ELF-1 (cell line): Measurements from ENCODE around the gene GH2.
"Not testable (repeated sequence)": the region's sequence is repeated elsewhere in the genome, so short reads cannot be mapped to it uniquely, and the experiment has no call there.

Experiments used
- DNase-seq: peaks from one replicate; pipeline ENCODE4 v3.0.0-alpha.2; 2016; ENCODE audit warnings: low read depth, low spot score

Gene GH2

DNA sequence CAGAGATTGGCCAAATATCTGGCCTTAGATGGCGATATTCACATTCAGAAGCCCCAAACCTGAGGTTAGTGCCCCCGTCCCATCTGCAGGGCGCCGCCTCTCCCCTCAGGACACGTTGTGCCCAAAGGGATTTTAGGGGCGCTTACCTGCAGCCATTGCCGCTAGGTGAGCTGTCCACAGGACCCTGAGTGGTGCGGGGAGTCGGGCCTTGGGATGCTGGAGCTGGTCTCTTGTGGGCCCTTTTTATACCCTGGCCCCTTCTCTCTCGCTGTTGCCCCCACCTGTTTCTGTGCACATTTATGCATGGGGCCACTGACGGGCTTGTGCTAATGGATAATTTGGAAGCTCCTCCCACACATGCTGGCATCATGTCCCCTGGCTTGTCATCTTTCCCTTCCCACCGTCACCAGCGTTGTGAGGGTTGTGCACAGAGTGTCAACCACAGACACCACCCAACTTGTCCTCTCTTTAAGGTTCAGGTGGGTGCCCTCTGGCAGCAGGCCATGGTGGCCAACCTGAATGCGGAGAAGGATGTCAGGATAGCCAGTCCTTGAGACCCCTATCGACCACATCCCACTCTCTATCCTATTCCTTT is 29.4 kb upstream of the GH2 start, which contains the start of gene CSHL1:
TSS of gene CSHL1 (minus strand) at position 218 of the 595 bp plus-strand sequence. CDS start at position 156, 62 bp downstream.
- DNase-seq = no peak

DNA sequence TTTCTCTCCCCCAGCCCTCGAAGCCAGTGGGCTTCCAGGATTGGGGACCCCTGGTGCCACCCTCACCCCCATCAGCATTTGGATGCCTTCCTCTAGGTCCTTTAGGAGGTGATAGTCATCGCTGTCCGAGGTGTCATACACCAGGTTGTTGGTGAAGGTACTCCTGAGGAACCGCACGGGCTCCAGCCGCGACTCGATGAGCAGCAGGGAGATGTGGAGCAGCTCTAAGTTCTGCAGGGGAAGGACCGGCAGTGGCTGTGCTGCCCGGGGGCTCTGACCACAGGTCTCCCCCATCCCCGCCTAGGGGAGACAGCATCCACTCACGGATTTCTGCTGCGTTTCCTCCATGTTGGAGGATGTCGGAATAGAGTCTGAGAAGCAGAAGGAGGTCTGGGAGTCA is 28.4 kb upstream of the GH2 start:
- DNase-seq = no peak

DNA sequence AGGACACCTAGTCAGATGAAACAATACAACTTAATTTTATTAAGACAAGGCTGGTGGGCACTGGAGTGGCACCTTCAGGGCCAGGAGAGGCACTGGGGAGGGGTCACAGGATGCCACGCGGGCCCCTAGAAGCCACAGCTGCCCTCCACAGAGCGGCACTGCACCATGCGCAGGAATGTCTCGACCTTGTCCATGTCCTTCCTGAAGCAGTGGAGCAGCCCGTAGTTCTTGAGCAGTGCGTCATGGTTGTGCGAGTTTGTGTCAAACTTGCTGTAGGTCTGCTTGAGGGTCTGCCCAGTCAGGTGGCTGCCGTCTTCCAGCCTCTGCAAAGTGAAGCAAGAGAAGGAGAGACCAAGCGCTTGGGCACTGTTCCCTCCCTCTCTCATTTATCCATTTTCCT is 27.8 kb upstream of the GH2 start:
- DNase-seq = not testable (repeated sequence)

DNA sequence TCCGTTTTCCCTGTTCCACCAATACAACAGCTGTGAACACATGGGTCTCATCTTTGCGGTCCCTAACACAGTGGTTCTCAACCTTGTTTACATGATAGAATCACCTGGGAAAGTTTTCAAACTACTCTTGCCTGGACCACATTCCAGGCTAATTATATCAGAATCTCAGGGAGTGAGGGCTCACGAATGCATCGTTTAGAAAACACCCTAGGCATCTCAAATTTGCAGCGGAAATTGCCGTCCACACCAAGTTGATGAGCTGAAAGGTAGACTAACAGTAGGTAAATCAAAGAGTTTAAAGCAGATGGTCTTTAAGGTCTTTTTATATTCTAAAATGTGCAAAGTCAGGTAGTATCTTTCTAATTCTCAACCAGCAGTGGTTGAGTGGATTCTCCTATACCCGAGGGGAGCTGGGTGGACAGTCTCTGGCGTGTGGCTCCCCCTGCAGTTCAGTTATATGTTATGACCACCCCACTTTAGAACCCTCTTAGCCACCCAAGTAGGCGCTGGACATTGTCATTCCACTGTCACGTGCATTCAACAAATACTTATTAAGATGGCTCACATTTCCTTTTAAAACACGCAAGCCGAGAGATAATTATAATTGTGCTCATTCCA is 25.5 kb upstream of the GH2 start:
- DNase-seq = peak; percentile 37

DNA sequence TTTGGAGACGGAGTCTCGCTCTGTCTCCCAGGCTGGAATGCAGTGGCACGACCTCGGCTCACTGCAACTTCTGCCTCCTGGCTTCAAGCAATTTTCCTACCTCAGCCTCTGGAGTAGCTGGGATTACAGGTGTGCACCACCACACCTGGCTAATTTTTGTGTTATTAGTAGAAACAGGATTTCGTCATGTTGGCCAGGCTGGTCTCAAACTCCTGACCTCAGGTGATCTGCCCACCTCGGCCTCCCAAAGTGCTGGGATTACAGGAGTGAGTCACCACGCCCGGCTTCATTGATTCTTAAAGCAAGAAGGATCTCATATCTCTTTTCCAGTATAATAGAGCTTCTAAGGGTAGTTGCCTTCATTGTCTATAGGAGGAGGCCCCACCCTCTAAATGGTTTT is 23.1 kb upstream of the GH2 start:
- DNase-seq = not testable (repeated sequence)

DNA sequence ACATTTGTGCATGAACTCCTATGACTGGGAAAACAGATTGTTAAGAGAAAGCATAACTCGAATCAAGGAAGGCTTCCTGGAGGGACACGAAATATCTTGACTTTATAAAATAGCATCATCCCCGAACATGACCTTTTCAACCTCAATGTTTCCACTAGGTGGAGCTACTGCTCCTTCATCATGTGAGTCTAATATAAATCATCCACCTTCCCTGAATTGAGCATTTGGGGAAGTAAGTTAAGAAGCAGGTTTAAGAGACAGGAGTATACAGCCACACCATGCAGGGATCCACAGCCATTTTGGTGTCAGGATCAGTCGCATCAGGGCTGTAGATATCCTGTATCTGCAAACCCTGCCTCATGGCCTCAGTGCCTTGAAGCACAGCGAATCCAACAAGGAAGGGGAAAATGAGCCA is 22.1 kb upstream of the GH2 start:
- not testable (repeated sequence) for DNase-seq

DNA sequence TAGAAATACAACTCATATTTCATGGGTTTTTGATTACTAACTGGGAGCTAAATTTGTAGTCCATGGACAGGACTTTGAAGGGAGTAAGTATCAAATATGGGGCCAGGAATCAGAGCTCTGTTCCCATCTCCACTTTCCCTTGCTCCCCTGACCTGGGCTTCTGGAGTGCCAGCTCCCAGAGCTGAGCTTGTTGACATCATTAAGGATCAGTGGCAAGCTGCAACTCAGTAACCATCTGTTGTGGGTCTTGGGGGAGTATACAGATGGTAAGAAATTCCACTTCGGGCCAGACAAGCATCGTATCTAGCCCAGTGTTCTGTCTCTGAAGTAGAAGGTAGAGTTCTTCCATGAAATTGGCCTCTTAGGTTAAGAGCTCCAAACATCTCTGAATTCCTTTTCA is 20.2 kb upstream of the GH2 start:
- DNase-seq = not testable (repeated sequence)

DNA sequence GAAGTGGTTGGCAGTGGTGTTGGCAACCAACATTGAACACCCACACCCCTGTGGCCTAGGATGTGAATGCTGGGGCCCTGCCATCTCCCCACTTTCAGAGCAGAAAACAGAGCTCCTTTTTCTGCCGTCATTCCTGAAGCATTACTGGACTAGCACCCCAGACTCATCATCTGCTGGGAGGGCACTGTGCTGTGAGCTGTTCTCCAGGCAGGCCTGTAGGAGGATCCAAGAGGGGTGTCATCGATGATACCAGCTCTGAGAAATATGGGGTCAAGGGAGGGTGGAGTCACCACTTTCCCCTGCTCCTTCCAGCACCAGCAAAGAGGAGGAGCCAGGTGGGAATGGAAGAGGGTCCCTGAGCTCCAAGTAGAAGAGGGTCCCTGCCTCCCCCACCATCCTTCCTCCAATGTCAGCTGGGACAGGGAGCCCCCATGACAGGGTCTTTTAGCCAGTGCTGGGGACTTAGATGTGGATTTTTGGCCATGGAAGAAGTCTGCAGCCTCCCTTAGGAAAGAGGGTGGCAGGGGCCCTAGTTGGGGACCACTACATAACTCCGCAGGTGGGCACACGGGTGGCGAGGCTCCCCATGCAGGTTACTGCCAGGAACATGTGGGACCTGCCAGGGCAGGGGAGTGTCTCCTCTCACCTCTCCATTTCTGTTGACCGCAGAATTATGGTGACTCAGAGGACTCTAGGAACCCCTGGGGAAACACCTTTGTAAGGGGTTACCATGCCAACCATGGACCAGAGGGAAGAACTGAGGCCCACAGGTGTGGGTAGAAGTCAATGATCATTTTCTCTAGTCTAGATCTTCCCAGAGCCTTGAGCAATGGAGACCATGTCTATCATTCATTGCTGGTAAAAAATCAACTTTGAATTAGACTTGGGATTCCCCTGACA is 17.4 kb upstream of the GH2 start:
- DNase-seq = not testable (repeated sequence)

DNA sequence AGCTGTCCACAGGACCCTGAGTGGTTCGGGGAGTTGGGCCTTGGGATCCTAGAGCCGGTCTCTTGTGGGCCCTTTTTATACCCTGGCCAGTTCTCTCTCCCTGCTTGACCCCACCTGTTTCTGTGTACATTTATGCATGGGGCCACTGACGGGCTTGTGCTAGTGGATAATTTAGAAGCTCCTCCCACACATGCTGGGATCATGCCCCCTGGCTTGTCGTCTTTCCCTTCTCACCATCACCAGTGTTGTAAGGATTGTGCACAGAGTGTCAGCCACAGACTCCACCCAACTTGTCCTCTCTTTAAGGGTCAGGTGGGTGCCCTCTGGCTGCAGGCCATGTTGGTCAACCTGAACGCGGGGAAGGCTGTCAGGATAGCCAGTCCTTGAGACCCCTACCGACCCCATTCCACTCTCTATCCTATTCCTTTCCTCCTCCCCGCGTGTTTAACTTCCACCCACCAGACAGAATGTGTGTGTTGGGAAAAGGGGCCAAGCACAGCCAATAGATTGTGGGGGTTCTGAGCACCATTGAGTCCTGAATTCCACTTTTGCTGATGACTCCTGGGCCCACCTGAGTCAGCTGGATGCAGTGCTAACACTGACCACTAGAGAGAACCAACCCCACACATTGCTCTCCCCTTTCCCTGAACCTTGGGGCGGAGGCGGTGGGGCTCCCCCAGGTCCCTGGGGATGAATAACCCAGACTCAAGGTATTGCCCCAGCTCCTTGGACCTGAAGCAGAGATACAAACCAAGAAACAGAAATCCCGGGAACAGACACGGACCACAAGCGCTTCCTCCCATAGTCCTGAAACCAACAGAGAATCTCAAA is 15.0 kb upstream of the GH2 start, which contains the start of gene CSH1:
TSS of gene CSH1 (minus strand) at position 51 of the 831 bp plus-strand sequence. CDS start 63 bp downstream, outside the sequence.
- DNase-seq = not testable (repeated sequence)

DNA sequence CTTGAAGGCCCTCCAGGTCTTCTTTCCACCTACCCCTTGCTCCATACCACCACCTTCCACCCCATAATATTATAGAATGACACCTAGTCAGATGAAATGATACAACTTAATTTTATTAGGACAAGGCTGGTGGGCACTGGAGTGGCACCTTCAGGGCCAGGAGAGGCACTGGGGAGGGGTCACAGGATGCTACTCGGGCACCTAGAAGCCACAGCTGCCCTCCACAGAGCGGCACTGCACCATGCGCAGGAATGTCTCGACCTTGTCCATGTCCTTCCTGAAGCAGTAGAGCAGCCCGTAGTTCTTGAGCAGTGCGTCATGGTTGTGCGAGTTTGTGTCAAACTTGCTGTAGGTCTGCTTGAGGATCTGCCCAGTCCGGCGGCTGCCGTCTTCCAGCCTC is 13.1 kb upstream of the GH2 start:
- not testable (repeated sequence) for DNase-seq

DNA sequence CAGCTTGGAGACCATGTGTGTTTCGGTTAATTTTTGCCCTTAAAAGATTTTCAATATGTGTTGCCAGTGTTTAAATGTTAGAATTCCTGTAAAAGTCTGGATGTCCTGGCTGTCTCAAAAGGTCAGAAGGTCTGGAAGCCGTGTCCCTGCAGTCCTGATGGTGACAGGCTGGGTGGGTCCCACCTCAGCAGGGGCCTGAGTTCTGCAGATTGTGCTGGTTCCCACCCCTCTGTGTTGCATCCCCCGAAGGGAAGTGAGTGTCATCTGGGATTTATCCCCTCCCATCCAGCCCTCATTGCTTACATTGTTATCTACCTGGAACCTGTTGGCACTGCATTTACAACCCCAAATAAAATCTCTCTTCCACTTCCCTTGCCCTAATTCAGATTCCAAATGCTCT is 12.3 kb upstream of the GH2 start:
- DNase-seq = not testable (repeated sequence)

DNA sequence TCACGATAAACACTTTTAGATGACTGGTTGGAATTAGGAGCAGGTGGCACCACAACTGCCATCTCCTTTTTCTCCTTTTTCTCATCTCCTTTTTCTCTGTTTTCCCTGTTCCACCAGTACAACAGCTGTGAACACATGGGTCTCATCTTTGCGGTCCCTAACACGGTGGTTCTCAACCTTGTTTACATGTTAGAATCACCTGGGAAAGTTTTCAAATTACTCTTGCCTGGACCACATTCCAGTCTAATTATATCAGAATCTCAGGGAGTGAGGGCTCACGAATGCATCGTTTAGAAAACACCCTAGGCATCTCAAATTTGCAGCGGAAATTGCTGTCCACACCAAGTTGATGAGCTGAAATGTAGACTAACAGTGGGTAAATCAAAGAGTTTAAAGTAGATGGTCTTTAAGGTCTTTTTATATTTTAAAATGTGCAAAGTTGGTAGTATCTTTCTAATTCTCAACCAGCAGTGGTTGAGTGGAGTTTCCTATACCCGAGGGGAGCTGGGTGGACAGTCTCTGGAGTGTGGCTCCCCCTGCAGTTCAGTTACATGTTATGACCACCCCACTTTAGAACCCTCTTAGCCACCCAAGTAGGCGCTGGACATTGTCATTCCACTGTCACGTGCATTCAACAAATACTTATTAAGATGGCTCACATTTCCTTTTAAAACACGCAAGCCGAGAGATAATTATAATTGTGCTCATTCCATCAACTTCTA is 10.7 kb upstream of the GH2 start:
- not testable (repeated sequence) for DNase-seq

DNA sequence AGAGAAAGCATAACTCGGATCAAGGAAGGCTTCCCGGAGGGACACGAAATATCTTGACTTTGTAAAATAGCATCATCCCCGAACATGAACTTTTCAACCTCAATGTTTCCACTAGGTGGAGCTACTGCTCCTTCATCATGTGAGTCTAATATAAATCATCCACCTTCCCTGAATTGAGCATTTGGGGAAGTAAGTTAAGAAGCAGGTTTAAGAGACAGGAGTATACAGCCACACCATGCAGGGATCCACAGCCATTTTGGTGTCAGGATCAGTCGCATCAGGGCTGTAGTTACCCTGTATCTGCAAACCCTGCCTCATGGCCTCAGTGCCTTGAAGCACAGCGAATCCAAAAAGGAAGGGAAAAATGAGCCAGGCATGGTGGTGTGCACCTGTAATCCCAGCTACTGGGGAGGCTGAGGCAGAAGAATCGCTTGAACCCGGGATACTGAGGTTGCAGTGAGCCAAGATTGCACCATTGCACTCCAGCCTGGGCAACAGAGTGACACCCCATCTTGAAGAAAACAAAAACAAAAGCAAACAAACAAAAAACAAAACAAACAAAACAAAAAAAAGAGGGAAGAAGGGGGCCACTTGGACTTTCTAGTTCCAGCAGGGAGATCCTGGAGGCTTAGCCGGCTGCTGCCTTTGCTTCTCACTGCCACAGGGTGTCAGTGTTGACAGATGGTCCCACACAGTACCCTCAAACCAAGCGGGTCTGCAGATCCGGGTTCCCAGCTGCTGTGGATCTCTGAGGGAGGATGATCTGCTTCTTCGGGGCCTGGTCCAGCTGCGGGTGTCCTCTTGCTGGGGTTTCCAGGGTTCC is 7.5 kb upstream of the GH2 start:
- peak; percentile 47 for DNase-seq

DNA sequence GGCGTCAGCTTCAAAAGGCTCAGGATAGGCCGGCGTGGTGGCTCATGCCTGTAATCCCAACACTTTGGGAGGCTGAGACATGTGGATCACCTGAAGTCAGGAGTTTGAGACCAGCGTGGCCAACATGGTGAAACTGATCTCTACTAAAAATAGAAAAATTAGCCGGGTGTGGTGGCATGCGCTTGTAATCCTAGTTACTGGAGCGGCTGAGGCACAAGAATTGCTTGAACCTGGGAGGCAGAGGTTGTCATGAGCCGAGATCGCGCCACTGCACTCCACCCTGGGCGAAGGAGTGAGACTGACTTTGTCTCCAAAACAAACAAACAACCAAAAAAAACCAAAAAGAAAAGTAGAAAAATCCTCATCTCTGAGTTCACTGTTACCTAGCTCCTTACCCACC is 3.4 kb upstream of the GH2 start:
- DNase-seq = not testable (repeated sequence)

DNA sequence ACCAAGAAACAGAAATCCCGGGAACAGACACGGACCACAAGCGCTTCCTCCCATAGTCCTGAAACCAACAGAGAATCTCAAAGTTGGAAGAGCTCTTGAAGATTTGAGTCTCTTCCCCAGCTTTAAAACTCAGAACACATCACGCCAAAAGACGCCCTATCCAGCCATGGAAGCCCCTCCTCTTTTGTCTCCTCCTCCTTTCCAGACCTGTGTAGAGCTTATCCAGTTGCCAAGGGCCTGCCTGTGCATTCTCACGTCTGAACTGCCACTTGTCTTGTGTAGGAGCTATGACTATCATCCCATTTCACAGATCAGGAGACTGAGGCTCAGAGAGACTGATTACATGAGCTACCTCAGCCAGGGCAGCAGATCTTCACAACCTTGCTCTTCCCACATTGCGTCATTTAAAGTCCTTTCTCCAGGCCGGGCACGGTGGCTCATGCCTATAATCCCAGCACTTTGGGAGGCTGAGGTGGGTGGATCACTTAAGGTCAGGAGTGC is 932 bp upstream of the GH2 start:
- not testable (repeated sequence) for DNase-seq

DNA sequence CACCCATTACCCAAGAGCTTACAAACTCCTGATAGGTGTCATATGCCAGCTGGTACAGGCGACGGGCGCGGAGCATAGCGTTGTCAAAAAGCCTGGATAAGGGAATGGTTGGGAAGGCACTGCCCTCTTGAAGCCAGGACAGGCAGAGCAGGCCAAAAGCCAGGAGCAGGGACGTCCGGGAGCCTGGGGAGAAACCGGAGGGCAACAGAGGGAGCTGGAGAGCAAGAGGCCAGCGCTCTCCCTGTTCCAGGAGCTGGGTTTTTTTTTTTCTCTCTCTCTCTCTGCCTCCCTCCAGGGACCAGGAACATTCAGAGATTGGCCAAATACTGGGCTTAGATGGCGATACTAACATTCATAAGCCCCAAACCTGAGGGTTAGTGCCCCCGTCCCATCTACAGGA is 407 bp downstream of the GH2 start:
- DNase-seq = peak; percentile 88

DNA sequence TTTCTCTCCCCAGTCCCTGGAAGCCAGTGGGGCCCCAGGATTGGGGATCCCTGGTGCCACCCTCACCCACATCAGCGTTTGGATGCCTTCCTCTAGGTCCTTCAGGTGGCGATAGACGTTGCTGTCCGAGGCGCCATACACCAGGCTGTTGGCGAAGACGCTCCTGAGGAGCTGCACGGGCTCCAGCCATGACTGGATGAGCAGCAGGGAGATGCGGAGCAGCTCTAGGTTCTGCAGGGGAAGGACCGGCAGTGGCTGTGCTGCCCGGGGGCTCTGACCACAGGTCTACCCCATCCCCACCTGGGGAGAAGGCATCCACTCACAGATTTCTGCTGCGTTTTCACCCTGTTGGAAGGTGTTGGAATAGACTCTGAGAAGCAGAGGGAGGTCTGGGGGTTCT is 1.0 kb downstream of the GH2 start:
- no peak for DNase-seq

DNA sequence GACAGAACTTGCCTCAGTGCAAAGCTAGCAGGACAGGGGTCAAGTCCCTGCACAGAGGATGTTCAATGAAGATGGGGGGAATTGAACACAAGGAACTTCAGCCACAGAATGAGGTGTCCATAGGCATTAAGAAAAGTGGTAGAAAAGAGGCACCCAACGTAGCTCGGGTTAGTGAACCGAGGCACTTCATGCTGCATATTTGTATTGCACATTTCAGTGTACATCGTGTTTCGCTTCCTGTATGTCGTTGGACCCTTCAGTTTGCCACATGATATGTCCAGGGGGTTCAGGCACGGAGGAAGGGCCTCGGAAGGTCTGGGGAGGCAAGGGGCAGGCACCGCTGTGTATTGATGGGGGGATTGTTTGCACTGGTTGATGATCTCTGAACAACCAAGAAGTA is 3.3 kb downstream of the GH2 start:
- not testable (repeated sequence) for DNase-seq

DNA sequence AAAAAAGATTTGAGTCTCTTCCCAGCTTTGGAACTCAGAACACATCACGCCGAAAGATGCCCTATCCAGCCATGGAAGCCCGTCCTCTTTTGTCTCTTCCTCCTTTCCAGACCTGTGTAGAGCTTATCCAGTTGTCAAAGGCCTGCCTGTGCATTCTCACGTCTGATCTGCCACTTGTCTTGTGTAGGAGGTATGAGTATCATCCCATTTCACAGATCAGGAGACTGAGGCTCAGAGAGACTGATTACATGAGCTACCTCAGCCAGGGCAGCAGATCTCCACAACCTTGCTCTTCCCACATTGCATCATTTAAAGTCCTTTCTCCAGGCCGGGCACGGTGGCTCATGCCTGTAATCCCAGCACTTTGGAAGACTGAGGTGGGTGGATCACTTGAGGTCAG is 7.1 kb downstream of the GH2 start:
- DNase-seq = not testable (repeated sequence)
